Activated T-cell treated with anti-CD3 and anti-CD28 coated beads for 48 hours (primary cell): ENCODE measurements around the gene COPRS.

Source experiments
- DNase-seq: peaks from one replicate; pipeline ENCODE4 v3.0.0-alpha.2; 2020; ENCODE audit warnings: low read depth

Gene COPRS

GRCh38 chr17:31807846-31808245, 51.2 kb downstream of the COPRS start:
- no peak for DNase-seq

GRCh38 chr17:31806921-31807320, 52.1 kb downstream of the COPRS start:
- no peak for DNase-seq

- DNase-seq: no peak
Observed at GRCh38 chr17:31803494-31804213, 55.4 kb downstream of the COPRS start.

GRCh38 chr17:31802502-31802901, 56.5 kb downstream of the COPRS start:
- DNase-seq: no peak
